HG03159 (cell line): ENCODE measurements around the gene CELF4.

ENCODE experiments used
- ATAC-seq: cut with Tn5 transposase; IDR thresholded peaks from one replicate; pipeline ENCODE4 v1.9.1; 2021; ENCODE audit warnings: mild to moderate bottlenecking, moderate library complexity; ENCODE audit not compliant: unreplicated experiment

The CELF4 gene

GRCh38 chr18:37499044-37499443 lies 66.6 kb downstream of the CELF4 start:
- no peak for ATAC-seq

GRCh38 chr18:37497853-37498518 lies 67.6 kb downstream of the CELF4 start:
- no peak for ATAC-seq

GRCh38 chr18:37496568-37496967 lies 69.0 kb downstream of the CELF4 start:
- no peak for ATAC-seq

GRCh38 chr18:37495354-37495753 lies 70.2 kb downstream of the CELF4 start:
- ATAC-seq: no peak

GRCh38 chr18:37494406-37494805 lies 71.2 kb downstream of the CELF4 start:
- ATAC-seq: no peak

- no peak for ATAC-seq
Observed at GRCh38 chr18:37493352-37493935, 72.2 kb downstream of the CELF4 start.

- no peak for ATAC-seq
Observed at GRCh38 chr18:37492952-37493351, 72.6 kb downstream of the CELF4 start.

- no peak for ATAC-seq
Observed at GRCh38 chr18:37491526-37491925, 74.1 kb downstream of the CELF4 start.

GRCh38 chr18:37489998-37490397 lies 75.6 kb downstream of the CELF4 start:
- no peak for ATAC-seq

GRCh38 chr18:37489011-37489410 lies 76.6 kb downstream of the CELF4 start:
- ATAC-seq: no peak

- no peak for ATAC-seq
Observed at GRCh38 chr18:37487400-37487867, 78.2 kb downstream of the CELF4 start.

GRCh38 chr18:37486848-37487247 lies 78.8 kb downstream of the CELF4 start:
- no peak for ATAC-seq

- ATAC-seq: no peak
Observed at GRCh38 chr18:37484983-37485834, 80.4 kb downstream of the CELF4 start.

GRCh38 chr18:37483984-37484819 lies 81.4 kb downstream of the CELF4 start:
- ATAC-seq: no peak

- no peak for ATAC-seq
Observed at GRCh38 chr18:37483221-37483971, 82.2 kb downstream of the CELF4 start.

- ATAC-seq: no peak
Observed at GRCh38 chr18:37482433-37482832, 83.2 kb downstream of the CELF4 start.

GRCh38 chr18:37482002-37482401 lies 83.6 kb downstream of the CELF4 start:
- no peak for ATAC-seq

GRCh38 chr18:37481491-37481890 lies 84.1 kb downstream of the CELF4 start:
- ATAC-seq: no peak

- ATAC-seq: no peak
Observed at GRCh38 chr18:37481072-37481471, 84.5 kb downstream of the CELF4 start.

GRCh38 chr18:37476611-37477295 lies 88.8 kb downstream of the CELF4 start:
- no peak for ATAC-seq
